Measurements from ENCODE around the gene KIF1A.

Gene KIF1A

DNA sequence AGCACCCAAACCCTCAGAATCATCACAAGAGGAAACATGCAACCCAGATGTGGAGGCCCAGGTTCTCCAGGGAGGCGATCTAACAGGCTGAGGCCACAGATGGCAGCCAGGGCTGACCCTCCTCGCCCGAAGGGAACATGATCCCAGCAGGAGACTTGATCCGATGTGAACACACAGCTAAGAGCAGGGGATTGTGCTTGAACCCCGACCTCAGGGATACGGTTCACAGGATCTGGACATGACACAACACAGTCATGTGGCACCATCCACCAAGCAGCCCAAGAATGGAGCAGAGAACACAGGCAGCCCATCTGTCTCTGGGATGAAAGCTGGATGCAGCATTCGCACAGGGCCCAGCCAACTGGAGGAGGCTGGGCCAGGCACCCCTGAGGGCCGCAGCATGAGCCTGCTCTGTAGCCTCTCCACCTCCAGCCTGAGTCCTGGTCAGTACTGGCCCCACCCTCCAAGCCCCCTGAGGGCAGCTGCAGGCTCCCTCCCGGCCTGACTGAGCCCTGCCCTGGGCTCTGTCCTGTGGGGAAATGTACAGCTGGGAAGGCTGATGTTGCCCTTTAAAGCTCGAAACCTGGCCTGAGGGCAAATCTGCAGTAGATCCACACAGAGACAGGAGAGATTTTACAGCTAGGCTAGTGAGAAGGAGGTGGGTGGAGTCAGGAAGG is 89.4 kb downstream of the KIF1A start:
- no peak overlapping the region for H3K4me3 ChIP-seq (ENCODE audit: low read length)
- peaks cover 9% of the 10 kb centered on the region for H3K4me1 ChIP-seq (ENCODE audit: control insufficient read depth, insufficient read depth, low read length)
- no peaks in the 10 kb centered on the region for H3K9me3 ChIP-seq (replicated peaks; ENCODE audit: low read length)
- H3K36me3 ChIP-seq (ENCODE audit: insufficient read depth, low read length): no peaks in the 10 kb centered on the region
- H3K27me3 ChIP-seq (ENCODE audit: control insufficient read depth, insufficient read depth, low read length): peaks cover 55% of the 10 kb centered on the region
- no peak overlapping the region for H3K4me2 ChIP-seq (ENCODE audit: low read length)
- H3K9ac ChIP-seq (ENCODE audit: low read depth, low read length): no peak overlapping the region

- no peaks in the 10 kb centered on the region for H3K36me3 ChIP-seq (ENCODE audit: insufficient read depth, low read length)
- no peaks in the 10 kb centered on the region for H3K9me3 ChIP-seq (replicated peaks; ENCODE audit: low read length)
- peaks cover 9% of the 10 kb centered on the region for H3K4me1 ChIP-seq (ENCODE audit: control insufficient read depth, insufficient read depth, low read length)
- H3K4me2 ChIP-seq (ENCODE audit: low read length): no peak overlapping the region
- no peak overlapping the region for H3K4me3 ChIP-seq (ENCODE audit: low read length)
- H3K9ac ChIP-seq (ENCODE audit: low read depth, low read length): no peak overlapping the region
- peaks cover 47% of the 10 kb centered on the region for H3K27me3 ChIP-seq (ENCODE audit: control insufficient read depth, insufficient read depth, low read length)
These were observed 91.2 kb downstream of the KIF1A start for GRCh38 chr2:240728827-240729226.

DNA sequence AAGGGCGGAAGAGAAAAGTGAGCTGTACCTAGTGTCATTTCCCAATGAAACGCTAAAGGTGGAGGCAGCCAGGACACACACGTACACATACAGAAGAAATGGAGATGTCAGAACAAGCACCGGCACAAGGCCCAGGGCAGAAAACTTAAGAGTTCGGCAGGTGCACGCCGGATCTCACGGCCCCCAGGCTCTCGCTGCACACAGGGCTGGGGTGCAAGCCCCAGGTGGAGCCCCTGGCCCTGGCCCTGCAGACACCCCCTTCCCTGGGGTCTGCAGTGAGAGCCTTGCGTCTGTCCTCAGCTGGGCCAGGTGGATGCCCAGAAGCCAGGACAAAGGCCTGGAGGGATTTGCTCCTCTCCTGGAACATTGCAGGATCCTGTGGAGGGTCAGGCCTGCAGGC is 91.7 kb downstream of the KIF1A start:
- peaks cover 9% of the 10 kb centered on the region for H3K4me1 ChIP-seq (ENCODE audit: control insufficient read depth, insufficient read depth, low read length)

DNA sequence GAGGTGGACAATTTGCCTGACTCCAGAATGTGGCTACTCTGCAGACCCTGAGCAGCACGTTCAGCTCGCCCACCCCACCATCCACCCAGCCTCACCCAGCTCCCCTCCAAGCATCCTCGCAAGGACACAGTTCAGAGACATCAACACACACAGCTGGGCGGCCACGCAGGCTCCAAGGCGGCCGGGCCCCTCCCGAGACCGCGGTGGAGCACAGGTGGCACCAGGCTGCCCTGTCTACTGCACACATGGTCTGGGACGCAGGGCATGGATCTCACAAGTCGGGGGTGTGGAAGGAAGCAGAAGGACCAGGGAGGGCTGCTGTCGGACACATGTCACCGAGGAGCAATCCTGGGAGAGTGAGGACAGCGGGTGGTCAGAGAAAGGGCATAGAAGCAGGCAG is 92.1 kb downstream of the KIF1A start:
- no peak overlapping the region for H3K9ac ChIP-seq (ENCODE audit: low read depth, low read length)
- peaks cover 38% of the 10 kb centered on the region for H3K27me3 ChIP-seq (ENCODE audit: control insufficient read depth, insufficient read depth, low read length)
- no peak overlapping the region for H3K4me3 ChIP-seq (ENCODE audit: low read length)
- H3K4me1 ChIP-seq (ENCODE audit: control insufficient read depth, insufficient read depth, low read length): peaks cover 9% of the 10 kb centered on the region
- H3K4me2 ChIP-seq (ENCODE audit: low read length): no peak overlapping the region
- H3K36me3 ChIP-seq (ENCODE audit: insufficient read depth, low read length): no peaks in the 10 kb centered on the region
- no peaks in the 10 kb centered on the region for H3K9me3 ChIP-seq (replicated peaks; ENCODE audit: low read length)

More for the DNA sequence above, 91.7 kb downstream of the KIF1A start:
- Histone ChIP-seq H3K9me3 (replicated peaks; ENCODE audit: low read length) (no peaks in the 10 kb centered on the region), H3K9ac (ENCODE audit: low read depth, low read length) (no peak overlapping the region), H3K4me2 (ENCODE audit: low read length) (no peak overlapping the region), H3K4me3 (ENCODE audit: low read length) (no peak overlapping the region), H3K36me3 (ENCODE audit: insufficient read depth, low read length) (no peaks in the 10 kb centered on the region), H3K27me3 (ENCODE audit: control insufficient read depth, insufficient read depth, low read length) (peaks cover 42% of the 10 kb centered on the region)

GRCh38 chr2:240727439-240727838 is 92.6 kb downstream of the KIF1A start:
- Histone ChIP-seq H3K4me1 (ENCODE audit: control insufficient read depth, insufficient read depth, low read length) (peaks cover 9% of the 10 kb centered on the region), H3K9ac (ENCODE audit: low read depth, low read length) (no peak overlapping the region), H3K27me3 (ENCODE audit: control insufficient read depth, insufficient read depth, low read length) (peaks cover 38% of the 10 kb centered on the region), H3K36me3 (ENCODE audit: insufficient read depth, low read length) (no peaks in the 10 kb centered on the region), H3K4me3 (ENCODE audit: low read length) (no peak overlapping the region), H3K4me2 (ENCODE audit: low read length) (no peak overlapping the region), H3K9me3 (replicated peaks; ENCODE audit: low read length) (no peaks in the 10 kb centered on the region)

DNA sequence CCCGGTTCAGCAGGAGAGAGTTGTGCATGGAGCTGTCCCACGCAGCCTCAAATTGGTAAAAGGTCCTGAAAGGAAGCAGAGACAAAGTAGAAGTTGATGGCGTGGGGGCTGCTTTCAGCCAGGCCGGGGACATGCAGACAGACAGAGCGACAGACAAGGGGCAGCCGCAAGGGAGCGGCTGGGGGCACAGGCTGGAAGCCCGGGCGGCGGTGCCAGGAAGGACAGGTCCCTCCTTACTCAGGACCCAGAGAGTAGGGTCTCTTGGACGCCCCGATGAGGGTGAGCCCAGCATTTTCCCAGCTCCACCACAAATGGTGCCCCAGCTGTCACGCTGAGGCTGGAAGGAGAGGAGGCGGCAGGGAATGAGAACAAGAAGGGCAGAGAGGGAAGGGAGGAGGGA is 93.1 kb downstream of the KIF1A start:
- Histone ChIP-seq H3K9me3 (replicated peaks; ENCODE audit: low read length) (no peaks in the 10 kb centered on the region), H3K9ac (ENCODE audit: low read depth, low read length) (no peak overlapping the region), H3K4me3 (ENCODE audit: low read length) (no peak overlapping the region), H3K4me1 (ENCODE audit: control insufficient read depth, insufficient read depth, low read length) (peaks cover 9% of the 10 kb centered on the region), H3K36me3 (ENCODE audit: insufficient read depth, low read length) (no peaks in the 10 kb centered on the region), H3K27me3 (ENCODE audit: control insufficient read depth, insufficient read depth, low read length) (peaks cover 38% of the 10 kb centered on the region), H3K4me2 (ENCODE audit: low read length) (no peak overlapping the region)

DNA sequence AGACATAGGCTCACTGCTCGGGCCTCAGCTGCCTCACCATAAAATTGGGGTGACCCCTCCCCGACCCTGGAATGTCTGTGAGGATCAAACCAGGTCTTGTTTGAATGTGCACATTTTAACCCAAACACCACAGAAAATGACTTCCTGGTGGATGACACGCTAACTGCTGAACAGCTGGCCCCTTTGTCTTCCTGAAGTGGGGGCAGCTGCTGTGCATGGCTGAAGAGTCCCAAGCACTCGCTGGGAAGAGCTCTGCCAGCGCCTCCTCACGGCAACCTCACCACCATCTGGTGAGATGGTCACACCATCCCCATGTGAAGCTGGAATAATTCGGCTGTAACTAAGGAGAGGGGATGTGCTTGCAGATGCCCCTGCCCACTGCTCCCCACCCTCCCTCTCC is 94.3 kb downstream of the KIF1A start:
- H3K4me1 ChIP-seq (ENCODE audit: control insufficient read depth, insufficient read depth, low read length): no peaks in the 10 kb centered on the region
- no peak overlapping the region for H3K9ac ChIP-seq (ENCODE audit: low read depth, low read length)
- H3K27me3 ChIP-seq (ENCODE audit: control insufficient read depth, insufficient read depth, low read length): peaks cover 34% of the 10 kb centered on the region
- no peaks in the 10 kb centered on the region for H3K36me3 ChIP-seq (ENCODE audit: insufficient read depth, low read length)
- H3K4me3 ChIP-seq (ENCODE audit: low read length): no peak overlapping the region
- H3K4me2 ChIP-seq (ENCODE audit: low read length): no peak overlapping the region
- no peaks in the 10 kb centered on the region for H3K9me3 ChIP-seq (replicated peaks; ENCODE audit: low read length)

DNA sequence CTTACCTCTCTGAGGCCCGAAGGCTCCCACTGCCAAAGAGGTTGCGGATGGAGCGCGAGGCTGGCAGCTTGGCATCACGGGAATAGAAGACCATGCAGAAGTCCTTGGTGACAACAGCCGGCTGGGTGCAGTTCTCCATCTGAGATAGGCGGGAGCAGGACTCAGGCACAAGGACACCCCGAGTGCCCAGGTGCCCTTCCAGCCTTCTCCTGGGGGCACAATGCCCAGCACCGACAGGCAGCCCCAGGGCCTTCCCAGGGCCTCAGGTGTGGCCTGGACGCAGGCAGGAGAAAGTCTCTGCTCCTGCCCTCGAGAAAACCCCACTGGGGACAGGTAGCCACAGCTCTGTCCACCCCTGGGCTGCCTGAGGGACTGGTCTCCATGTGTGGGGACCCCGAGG is 94.8 kb downstream of the KIF1A start:
- Histone ChIP-seq H3K36me3 (ENCODE audit: insufficient read depth, low read length) (no peaks in the 10 kb centered on the region), H3K4me2 (ENCODE audit: low read length) (no peak overlapping the region), H3K9me3 (replicated peaks; ENCODE audit: low read length) (no peaks in the 10 kb centered on the region), H3K4me1 (ENCODE audit: control insufficient read depth, insufficient read depth, low read length) (no peaks in the 10 kb centered on the region), H3K4me3 (ENCODE audit: low read length) (no peak overlapping the region), H3K9ac (ENCODE audit: low read depth, low read length) (no peak overlapping the region), H3K27me3 (ENCODE audit: control insufficient read depth, insufficient read depth, low read length) (peaks cover 30% of the 10 kb centered on the region)

DNA sequence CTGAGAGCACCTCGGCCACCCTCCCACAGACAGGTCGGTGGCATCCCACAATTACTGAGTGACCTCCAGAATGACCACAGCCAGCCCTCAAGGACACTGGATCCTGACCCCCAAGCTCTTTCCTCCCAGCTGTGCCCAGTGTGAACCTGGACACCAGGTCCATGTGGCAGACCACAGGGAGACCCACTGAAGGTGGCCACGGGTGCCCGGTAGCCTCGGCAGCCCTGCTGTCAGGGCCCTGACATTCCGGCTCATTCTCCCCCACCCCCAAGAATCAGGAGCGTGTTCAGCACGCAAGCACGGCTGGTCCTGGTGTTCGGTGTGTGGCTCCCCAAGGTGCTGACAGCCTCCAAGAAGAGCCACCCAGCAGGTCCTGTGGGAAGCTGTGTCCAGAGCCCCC is 95.6 kb downstream of the KIF1A start:
- Histone ChIP-seq H3K36me3 (ENCODE audit: insufficient read depth, low read length) (no peaks in the 10 kb centered on the region), H3K4me3 (ENCODE audit: low read length) (no peak overlapping the region)

GRCh38 chr2:240723851-240724250 is 96.2 kb downstream of the KIF1A start:
- Histone ChIP-seq H3K36me3 (ENCODE audit: insufficient read depth, low read length) (no peaks in the 10 kb centered on the region), H3K27me3 (ENCODE audit: control insufficient read depth, insufficient read depth, low read length) (peaks cover 18% of the 10 kb centered on the region), H3K9me3 (replicated peaks; ENCODE audit: low read length) (no peaks in the 10 kb centered on the region), H3K4me3 (ENCODE audit: low read length) (no peak overlapping the region), H3K4me2 (ENCODE audit: low read length) (no peak overlapping the region), H3K4me1 (ENCODE audit: control insufficient read depth, insufficient read depth, low read length) (no peaks in the 10 kb centered on the region), H3K9ac (ENCODE audit: low read depth, low read length) (no peak overlapping the region)

More for the DNA sequence above, 95.6 kb downstream of the KIF1A start:
- H3K4me1 ChIP-seq (ENCODE audit: control insufficient read depth, insufficient read depth, low read length): no peaks in the 10 kb centered on the region
- no peak overlapping the region for H3K4me2 ChIP-seq (ENCODE audit: low read length)
- no peak overlapping the region for H3K9ac ChIP-seq (ENCODE audit: low read depth, low read length)
- peaks cover 22% of the 10 kb centered on the region for H3K27me3 ChIP-seq (ENCODE audit: control insufficient read depth, insufficient read depth, low read length)
- H3K9me3 ChIP-seq (replicated peaks; ENCODE audit: low read length): no peaks in the 10 kb centered on the region

DNA sequence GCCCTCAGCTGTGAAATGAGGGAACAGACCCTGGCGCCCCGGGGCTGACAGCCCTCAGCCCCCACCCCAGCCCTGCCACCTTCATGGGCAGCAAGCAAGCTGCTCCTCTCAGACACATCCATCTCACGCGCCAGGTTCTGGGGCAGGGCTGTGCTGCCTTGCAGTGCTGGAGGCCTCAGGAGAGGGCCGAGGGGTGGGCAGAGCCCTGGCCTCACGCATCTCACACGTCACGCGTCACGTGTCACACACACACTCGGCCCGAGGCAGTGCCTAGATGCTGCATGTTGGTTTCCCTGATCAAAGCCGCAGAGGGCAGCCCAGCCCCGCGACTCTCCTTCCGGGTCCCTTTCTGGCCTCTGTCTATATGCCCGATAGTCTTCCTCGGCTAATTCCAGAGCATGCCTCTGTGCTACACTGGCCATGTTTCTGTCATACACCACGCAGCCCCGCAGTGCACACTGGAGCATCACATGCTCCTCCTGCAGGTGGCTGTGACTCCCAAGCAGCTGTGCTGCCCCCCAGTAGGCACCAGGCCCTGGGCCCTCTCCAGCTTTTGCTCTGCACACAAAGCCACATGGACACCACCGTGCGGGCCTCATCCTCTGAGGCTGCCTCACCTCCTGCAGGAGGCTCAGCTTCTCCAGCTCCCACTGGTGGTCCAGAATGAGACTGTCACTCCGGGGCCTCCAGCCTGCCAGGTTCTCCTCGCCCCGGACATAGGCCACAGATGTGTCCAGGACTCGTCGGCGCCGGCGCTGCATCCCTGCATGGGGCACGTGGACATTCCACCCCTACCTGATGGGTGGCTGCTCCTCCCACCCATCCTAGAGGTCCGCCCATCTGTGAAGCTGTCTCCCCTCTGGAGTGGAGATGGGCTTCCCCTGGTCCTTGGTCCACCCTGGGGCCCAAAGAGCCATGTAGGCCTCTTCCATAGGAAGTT is 97.0 kb downstream of the KIF1A start:
- no peak overlapping the region for H3K4me2 ChIP-seq (ENCODE audit: low read length)
- no peak overlapping the region for H3K9ac ChIP-seq (ENCODE audit: low read depth, low read length)
- H3K4me1 ChIP-seq (ENCODE audit: control insufficient read depth, insufficient read depth, low read length): no peaks in the 10 kb centered on the region
- H3K4me3 ChIP-seq (ENCODE audit: low read length): no peak overlapping the region
- H3K36me3 ChIP-seq (ENCODE audit: insufficient read depth, low read length): no peaks in the 10 kb centered on the region
- peaks cover 20% of the 10 kb centered on the region for H3K27me3 ChIP-seq (ENCODE audit: control insufficient read depth, insufficient read depth, low read length)
- H3K9me3 ChIP-seq (replicated peaks; ENCODE audit: low read length): no peaks in the 10 kb centered on the region

Measured in skeletal muscle satellite cell (primary cell).